GM19455 (cell line): ENCODE results near the gene ANKRD44.
A peak's percentile ranks its signal among the peaks of the same experiment; 100 is the strongest.

Experiments used
- ATAC-seq: cut with Tn5 transposase; IDR thresholded peaks from one replicate; pipeline ENCODE4 v1.9.1; 2021; ENCODE audit not compliant: unreplicated experiment

The ANKRD44 gene

DNA sequence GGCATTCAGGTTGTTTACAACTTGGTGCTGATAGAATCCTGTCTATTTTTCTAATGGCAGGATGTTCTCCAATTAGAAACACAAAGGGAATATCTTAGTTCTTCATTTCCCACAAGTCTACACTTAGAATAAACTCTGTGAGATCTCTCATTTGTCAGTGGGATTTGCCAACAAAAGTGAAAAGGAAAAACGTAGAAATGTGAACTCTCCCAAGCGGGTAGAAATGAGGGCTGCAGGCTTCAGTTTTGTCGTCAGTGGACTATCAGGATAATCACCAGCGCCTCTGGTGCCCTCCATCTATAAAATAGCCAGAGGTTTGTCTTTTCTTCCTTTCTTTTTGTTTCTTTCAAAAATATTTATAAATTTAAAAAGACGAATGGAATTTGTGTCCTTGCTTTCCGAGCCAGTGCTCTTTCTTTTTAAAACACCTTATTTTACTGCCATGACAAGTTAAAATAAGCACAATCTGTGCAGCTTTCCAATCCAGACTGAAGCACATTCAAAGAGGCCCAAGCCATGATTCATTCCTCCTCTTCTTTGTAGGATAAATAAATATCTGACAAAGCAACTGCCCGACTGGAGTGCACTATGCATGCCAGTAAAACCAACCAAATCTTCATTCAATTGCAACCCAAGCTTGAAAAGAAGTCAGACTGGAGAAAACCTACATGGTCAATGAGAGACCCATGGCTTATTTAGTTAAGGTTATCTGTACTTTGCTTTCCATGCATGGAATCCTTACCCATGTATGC lies 185.8 kb downstream of the ANKRD44 start:
- no peak for ATAC-seq

DNA sequence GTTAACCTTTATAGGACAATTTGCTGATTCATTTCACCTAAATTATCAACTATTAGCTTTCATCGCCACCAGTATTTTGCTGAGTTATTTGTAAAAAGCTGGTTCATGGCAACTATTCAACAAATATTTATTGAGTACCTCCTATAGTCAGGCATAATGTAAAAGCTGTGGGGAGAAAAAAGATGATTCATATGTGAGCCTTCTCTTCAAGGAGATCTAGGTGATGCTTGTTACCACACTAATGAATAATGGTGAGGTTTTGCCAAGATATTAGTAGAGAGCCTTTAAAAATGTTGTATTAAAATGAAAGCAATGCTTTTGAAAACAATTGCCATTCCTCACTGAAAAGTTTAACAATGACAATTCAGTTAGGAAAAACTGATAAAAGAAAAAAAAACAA lies 187.8 kb downstream of the ANKRD44 start:
- ATAC-seq, result no peak

DNA sequence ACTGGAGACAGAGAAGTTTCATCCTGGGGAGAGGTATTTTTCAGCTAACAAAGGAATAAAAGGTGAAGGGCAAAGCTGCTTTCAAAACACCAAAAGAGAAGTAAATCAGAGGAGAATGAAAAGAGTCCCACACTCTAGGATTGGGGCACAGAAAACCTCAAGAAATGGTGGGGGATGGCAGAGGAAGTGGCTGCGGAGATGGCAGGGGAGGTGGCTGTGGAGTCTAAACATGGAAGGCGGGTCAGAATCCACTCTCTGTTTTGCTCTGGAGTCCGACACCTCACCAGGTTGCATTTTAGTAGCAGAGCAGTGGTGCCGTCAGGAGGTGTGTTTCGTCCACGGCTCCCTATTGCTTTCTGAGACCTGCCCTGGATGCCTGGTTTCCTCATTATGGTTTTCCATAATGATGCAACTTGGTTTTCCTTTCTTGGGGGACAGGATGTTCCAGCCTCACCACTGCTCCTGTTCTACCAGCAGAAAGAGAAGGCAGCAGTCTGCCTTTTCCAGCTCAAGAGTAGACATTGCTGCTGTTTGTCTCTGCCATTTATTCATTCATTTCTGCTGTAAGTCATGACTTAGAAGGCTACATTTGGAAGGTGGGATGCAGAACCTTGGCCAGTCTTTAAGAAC lies 188.7 kb downstream of the ANKRD44 start:
- no peak for ATAC-seq

DNA sequence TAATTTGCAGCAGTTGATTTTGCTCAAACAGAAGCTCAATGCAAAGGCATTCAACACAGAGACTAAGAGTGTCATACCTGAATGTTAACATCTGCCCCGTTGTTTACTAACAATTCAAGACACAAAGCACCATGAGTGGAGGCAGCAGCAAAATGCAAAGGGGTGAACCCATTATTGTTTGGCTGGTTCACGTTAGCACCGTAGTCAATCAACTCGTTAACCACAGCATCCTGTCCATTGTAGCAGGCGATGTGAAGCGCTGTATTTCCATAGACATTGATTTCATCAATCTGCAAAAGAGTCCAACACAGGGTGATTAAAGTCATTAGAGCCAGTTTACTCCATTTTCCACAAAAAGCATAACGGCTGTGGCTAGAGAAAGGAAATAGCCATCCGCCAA lies 189.3 kb downstream of the ANKRD44 start:
- no peak for ATAC-seq

DNA sequence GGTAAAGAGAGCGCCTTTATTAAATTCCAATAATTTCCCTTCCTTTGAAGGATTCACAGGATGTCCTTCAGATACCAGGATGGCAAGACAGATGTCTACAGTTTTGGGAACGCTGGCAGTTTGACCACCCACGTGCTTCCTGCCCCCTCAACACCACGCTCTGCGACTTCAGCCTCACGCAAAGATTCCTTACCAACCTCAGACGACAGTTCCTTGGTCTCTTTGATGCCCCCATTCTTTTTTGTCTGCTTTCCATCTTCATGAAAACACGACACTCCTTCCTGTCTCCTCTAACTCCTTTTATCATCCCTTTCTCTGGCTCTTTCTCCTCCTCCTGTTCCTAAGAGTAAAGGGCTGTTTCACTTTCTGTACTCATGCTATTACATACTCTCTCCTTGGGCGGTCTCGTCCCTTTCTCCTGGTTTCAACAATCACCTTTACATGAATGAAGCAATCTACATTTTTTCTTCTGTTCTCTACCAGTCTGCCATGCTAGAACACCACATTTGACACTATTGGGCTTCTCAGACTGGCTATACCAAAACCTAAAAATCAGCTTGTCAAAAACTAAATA lies 194.2 kb downstream of the ANKRD44 start:
- no peak for ATAC-seq

DNA sequence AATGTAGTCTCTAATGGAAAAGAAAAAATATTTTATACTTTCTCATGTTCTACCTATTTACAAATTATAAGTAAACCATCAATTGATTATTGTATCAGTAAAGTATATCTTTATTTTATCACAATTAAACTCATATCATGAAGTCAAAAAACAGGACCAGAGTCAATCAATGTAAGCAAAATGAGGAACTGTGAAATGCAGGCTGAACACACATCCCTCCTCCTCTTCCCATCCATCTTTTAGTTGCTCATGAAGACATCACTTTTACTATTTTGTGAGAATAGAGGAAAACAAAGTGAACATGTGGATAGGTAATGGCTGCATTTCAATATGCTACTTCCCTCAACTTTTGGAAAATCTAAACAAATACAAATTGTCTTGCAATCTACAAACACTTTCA lies 195.3 kb downstream of the ANKRD44 start:
- no peak for ATAC-seq

DNA sequence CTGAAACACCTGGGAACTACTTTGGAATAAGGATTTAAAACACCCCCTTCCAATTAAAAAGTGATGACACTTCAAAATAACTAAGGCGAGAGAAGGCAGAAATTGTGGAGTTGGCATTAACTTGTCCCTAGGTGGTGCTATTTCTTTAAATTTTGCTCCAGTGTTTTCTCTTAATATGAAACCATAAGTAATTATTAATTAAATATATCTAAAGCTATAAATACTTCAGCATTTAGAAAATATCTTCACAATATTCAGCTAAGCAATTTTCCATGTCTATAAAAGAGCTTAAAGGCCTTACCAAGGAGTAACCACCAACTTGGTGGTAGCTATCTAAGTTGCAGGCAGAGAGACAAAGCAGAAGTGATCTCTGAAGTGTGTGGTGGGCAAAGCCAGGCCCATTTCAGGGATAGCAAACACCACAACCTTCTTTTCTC lies 197.3 kb downstream of the ANKRD44 start:
- no peak for ATAC-seq

- ATAC-seq, result no peak
These were observed 201.3 kb downstream of the ANKRD44 start for GRCh38 chr2:197109326-197109725.

DNA sequence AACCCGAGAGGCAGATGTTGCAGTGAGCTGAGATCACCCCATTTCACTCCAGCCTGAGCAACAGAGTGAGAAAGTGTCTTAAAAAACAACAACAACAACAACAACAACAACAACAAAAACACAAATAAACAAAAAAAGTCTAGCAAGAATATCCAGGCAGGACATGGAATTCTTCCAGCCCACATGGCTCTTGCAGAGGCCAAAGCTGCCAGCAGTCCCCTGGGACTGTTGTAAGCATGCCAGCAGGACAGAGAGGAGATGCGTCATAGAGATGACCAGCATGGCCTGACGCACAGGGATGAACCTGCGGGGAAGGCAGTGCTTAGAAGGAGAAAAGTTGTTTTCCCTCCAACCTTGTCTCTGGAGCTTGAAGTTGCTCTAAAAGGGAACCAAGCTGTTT lies 201.8 kb downstream of the ANKRD44 start:
- no peak for ATAC-seq

GRCh38 chr2:197107291-197108269 lies 203.0 kb downstream of the ANKRD44 start:
- ATAC-seq, result no peak

GRCh38 chr2:197103363-197103762 lies 207.2 kb downstream of the ANKRD44 start:
- ATAC-seq, result no peak

GRCh38 chr2:197102231-197102630 lies 208.3 kb downstream of the ANKRD44 start:
- no peak for ATAC-seq

GRCh38 chr2:197101519-197101918 lies 209.1 kb downstream of the ANKRD44 start:
- no peak for ATAC-seq

DNA sequence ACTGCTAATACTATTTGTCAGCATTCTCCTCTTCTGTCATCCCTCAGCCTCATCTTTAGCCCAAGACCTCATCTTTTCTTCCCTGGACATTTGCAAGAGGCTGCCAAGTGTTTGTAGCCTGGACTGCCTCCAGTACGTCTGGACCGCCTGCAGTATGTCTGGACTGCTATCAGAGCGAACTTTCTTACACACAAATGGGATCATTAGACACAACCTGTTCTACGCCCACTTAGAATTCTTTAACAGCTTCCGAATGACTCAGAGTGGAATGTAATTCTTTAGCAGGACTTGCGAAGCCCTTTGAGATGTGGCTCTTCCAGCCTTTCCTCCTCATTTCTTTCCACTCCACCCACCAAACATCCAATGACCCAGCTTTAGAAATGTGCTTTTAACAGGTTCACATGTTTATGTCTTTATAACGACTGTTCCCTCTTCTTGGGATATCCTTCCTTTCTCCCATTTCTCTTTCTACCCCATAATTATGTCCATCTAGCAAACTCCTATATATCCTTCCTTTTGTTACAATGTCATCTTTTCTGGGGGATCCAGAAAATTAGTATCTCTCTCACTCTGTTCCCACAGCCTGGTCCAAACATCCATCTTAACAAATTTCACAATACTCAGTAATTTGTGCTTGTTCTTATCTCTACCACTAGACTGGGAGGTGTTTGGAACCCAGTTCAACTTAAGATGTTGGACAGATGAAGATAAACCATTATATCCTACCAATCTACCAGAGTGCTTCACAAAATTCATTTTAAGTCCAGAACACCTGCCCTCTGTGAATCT lies 212.8 kb downstream of the ANKRD44 start:
- ATAC-seq, result no peak

- ATAC-seq, result no peak
These were observed 213.9 kb downstream of the ANKRD44 start for GRCh38 chr2:197096649-197097048.

DNA sequence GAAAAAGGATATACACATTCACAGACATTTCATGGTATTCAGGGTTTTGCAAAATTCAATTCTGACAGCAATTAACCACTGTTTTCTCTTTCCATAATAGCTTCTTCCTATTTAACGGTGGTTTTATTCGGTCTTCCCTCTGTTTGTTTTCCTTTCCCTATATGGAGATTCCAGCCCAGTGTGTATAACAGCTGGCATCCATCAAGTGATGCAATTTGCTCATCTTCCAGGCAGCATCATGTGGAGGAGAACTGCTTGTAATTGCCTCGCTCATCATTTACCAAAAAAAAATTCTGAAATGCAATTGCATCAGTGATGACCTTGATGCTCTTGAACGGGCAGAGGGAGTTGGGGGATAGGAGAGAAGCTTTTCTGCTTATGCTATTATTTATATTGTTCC lies 218.1 kb downstream of the ANKRD44 start:
- ATAC-seq, result no peak

DNA sequence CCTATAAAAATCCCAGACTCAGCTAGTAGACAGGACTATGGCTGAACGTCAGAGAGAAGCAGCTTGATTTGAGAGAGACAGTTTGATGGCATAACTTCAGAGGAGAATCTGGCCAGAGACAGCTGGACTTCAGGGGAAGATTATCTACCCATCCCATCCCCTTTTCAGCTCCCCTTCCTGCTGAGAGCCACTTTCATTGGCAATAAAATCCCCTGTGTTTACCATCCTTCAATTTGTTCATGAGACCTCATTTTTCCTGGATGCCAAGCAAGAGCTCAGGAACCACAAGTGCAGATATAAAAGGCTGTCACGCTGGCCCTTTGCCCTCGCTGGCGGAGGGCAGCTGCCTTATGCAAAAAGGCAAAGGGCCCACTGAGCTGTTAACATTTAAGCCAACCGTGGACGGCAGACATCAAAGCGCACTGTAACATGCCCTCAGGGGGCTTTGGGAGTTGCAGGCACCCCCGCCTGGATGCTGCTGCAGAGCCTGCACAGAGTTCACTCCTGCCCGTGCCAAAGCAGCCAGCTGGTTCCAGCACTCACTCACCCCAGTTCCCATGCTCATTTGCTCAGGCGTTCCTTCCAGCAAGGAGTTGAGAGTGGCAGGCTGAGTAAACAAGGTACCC lies 219.7 kb downstream of the ANKRD44 start:
- no peak for ATAC-seq

DNA sequence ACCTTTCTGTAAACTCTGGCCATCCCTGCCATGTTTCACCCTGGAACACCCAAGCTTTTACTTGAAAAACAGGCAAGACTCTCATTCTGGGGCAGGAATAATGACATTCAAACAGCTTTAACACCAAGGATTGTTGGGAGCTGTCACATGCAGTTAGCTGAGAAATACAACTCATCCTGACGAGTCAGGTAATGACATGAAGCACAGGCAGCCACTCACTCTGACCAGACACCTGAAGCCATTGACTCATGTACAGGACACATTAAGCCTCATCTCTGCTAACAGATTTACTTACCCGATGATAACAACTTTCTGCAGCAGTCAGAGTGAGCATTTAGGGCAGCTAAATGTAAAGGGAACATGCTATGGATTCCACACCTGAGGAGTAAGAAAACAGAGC lies 220.9 kb downstream of the ANKRD44 start:
- ATAC-seq, result no peak

DNA sequence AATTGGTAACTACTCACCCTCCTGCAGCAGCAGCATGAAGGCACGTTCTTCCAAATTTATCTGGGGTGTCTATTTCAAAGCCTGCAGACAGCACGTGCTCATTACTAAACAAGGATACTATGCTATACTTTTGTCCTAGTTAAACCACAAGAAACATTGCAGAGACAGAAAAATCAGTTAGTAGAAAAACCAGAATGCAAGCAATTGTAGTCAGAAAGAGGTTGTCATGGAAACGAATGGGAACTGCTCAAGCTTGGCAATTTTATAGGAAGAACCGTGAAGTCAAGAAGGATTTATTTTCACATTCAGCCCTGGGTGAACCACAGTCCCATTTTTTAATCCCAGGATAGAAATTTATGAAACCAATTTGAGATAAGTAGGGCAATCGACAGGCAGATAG lies 221.9 kb downstream of the ANKRD44 start:
- no peak for ATAC-seq

- ATAC-seq, result peak; percentile 53
These were observed 224.1 kb downstream of the ANKRD44 start for GRCh38 chr2:197086500-197086899.
